C4-2B (cell line): ENCODE measurements around the gene EIF5A2.

Experiments
- CTCF ChIP-seq: fragments of 450-650 bp; conservative IDR thresholded peaks from 2 replicates; pipeline ENCODE4 v1.5.1; 2017; ENCODE audit warnings: mild to moderate bottlenecking
- ZFX ChIP-seq: fragments of 450-650 bp; IDR thresholded peaks from 2 replicates; pipeline ENCODE4 v1.6.1; 2017

GRCh38 chr3:170839518-170840100, 68.8 kb downstream of the EIF5A2 start:
- TF ChIP-seq CTCF (no peak), ZFX (no peak)
